HL-60 (cell line): ENCODE data around the gene RPL19.

Experiments
- DNase-seq, 2 experiments: peaks; one replicate each; pipeline ENCODE4 v3.0.0-alpha.2; 2010 to 2020; ENCODE audit warnings: low read depth in 1 of 2, low spot score in 1 of 2
- H3K27ac ChIP-seq: fragments of 250-450 bp; sonication (Bioruptor Pico); replicated peaks from 2 replicates; pipeline ENCODE4 v1.5.1; 2020; ENCODE audit warnings: mild to moderate bottlenecking, moderate library complexity
- H3K27me3 ChIP-seq: fragments of 250-450 bp; sonication (Bioruptor Pico); 2 replicates; pipeline ENCODE4 v1.5.1; 2021; ENCODE audit warnings: mild to moderate bottlenecking, moderate library complexity; ENCODE audit not compliant: insufficient read depth, poor library complexity, severe bottlenecking
- H3K4me3 ChIP-seq: replicated peaks from 2 replicates; pipeline ENCODE4 v1.5.1; 2011; ENCODE audit warnings: mild to moderate bottlenecking, control low read depth, low read length; ENCODE audit not compliant: insufficient read depth
- GABPA ChIP-seq: IDR thresholded peaks from 2 replicates; pipeline ENCODE4 v1.6.1; 2012; ENCODE audit warnings: low read depth
- POLR2AphosphoS5 ChIP-seq: IDR thresholded peaks from 2 replicates; pipeline ENCODE4 v1.6.1; 2012; ENCODE audit warnings: low read depth
- SPI1 ChIP-seq: IDR thresholded peaks from 2 replicates; pipeline ENCODE4 v1.6.1; 2012; ENCODE audit warnings: low read depth, mild to moderate bottlenecking, borderline replicate concordance
- TF ChIP-seq, protein P1 (sequence below): IDR thresholded peaks from one replicate; pipeline ENCODE4 v1.5.1; 2011; ENCODE audit warnings: low read length, control low read depth, inconsistent platforms; ENCODE audit not compliant: insufficient read depth
- TF ChIP-seq, protein P2 (sequence below): IDR thresholded peaks from 2 replicates; pipeline ENCODE4 v1.6.1; 2012; ENCODE audit warnings: low read depth; ENCODE audit not compliant: insufficient replicate concordance

The RPL19 gene

DNA sequence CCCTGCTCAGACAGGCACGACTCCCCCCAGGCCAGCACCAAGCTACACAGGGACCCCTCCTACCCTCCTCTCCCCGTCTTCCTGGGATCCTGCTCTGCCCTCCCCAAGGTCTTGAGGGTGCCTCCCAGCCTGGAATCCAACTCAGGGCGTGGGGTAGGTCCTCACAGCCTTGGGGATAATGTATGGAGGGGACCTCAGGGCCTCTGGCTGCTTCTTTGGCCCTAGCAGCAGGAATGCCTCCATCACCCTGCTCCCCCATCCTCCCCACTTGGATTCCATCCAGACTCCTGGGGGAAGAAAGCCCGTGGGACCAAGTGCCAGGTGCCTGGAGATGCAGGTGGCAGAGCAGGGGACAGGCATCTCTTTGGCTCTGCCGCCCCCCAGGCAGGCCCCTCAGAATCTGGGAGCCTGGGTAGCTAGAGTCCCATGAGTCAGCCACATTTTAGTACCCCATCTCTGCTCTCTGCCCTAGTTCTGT, 36.4 kb downstream of the RPL19 start:
- H3K27me3 ChIP-seq, result no peaks in the 10 kb centered on the region
- H3K27ac ChIP-seq, result no peak overlapping the region
- H3K4me3 ChIP-seq, result no peak overlapping the region
- DNase-seq, result no peak
- TF ChIP-seq POLR2AphosphoS5, result no peak
- TF ChIP-seq, protein P1, sequence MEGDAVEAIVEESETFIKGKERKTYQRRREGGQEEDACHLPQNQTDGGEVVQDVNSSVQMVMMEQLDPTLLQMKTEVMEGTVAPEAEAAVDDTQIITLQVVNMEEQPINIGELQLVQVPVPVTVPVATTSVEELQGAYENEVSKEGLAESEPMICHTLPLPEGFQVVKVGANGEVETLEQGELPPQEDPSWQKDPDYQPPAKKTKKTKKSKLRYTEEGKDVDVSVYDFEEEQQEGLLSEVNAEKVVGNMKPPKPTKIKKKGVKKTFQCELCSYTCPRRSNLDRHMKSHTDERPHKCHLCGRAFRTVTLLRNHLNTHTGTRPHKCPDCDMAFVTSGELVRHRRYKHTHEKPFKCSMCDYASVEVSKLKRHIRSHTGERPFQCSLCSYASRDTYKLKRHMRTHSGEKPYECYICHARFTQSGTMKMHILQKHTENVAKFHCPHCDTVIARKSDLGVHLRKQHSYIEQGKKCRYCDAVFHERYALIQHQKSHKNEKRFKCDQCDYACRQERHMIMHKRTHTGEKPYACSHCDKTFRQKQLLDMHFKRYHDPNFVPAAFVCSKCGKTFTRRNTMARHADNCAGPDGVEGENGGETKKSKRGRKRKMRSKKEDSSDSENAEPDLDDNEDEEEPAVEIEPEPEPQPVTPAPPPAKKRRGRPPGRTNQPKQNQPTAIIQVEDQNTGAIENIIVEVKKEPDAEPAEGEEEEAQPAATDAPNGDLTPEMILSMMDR, result no peak
- TF ChIP-seq GABPA, result no peak
- TF ChIP-seq, protein P2, sequence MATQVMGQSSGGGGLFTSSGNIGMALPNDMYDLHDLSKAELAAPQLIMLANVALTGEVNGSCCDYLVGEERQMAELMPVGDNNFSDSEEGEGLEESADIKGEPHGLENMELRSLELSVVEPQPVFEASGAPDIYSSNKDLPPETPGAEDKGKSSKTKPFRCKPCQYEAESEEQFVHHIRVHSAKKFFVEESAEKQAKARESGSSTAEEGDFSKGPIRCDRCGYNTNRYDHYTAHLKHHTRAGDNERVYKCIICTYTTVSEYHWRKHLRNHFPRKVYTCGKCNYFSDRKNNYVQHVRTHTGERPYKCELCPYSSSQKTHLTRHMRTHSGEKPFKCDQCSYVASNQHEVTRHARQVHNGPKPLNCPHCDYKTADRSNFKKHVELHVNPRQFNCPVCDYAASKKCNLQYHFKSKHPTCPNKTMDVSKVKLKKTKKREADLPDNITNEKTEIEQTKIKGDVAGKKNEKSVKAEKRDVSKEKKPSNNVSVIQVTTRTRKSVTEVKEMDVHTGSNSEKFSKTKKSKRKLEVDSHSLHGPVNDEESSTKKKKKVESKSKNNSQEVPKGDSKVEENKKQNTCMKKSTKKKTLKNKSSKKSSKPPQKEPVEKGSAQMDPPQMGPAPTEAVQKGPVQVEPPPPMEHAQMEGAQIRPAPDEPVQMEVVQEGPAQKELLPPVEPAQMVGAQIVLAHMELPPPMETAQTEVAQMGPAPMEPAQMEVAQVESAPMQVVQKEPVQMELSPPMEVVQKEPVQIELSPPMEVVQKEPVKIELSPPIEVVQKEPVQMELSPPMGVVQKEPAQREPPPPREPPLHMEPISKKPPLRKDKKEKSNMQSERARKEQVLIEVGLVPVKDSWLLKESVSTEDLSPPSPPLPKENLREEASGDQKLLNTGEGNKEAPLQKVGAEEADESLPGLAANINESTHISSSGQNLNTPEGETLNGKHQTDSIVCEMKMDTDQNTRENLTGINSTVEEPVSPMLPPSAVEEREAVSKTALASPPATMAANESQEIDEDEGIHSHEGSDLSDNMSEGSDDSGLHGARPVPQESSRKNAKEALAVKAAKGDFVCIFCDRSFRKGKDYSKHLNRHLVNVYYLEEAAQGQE, result no peak
- TF ChIP-seq SPI1, result no peak

DNA sequence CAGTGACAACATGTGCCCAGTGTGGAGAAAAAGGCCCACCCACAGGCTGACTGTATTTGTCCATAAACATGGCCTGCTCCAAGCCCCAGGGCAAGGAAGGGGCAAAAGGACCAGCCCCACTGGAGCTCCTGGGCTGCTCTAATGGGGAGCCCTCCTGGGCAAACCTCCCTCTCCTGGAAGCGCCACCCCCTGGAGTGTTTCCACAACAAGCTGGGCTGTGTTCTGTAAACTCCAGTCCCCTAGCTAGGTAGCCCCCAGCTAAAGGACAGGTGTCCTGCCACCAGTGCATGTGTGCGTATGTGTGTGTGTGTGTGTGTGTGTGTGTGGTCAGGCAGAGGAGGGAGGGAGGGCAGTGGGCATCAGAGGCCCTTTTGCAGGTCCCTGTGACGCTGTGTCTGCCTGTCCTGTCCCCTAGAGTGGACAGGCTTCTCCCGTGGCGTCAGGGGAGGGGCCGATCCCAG, 36.9 kb downstream of the RPL19 start:
- no peak overlapping the region for H3K27ac ChIP-seq
- no peak for TF ChIP-seq POLR2AphosphoS5
- no peak for TF ChIP-seq SPI1
- TF ChIP-seq GABPA, result no peak
- TF ChIP-seq, protein P2, result no peak
- TF ChIP-seq, protein P1, result no peak
- H3K27me3 ChIP-seq, result no peaks in the 10 kb centered on the region
- H3K4me3 ChIP-seq, result no peak overlapping the region
- no peak for DNase-seq

DNA sequence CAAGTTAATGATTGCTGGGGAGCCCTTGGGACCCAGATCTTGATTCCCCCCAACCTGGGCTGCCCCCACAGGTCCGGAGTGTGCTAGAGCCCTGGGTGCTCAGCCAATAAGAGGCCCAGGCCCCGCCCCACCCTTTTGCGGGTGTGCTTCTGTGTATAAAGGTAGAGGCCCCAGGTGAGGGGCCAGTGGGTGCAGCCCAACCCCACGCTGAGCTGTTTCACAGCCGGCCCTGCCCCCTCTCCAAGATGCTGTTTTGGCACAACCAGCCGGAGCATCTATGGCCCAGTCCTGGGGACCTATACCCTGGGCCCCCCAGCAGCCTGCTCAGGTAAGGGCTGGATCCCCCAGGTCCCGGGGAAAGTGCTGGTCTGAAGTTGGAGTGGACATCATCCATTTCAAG, 37.5 kb downstream of the RPL19 start:
- no peak for DNase-seq
- H3K27ac ChIP-seq, result no peak overlapping the region

More for the DNA sequence above, 37.5 kb downstream of the RPL19 start:
- TF ChIP-seq GABPA (no peak), SPI1 (no peak)
- TF ChIP-seq, protein P2, result no peak
- TF ChIP-seq, protein P1, result no peak
- Histone ChIP-seq H3K4me3 (no peak overlapping the region), H3K27me3 (no peaks in the 10 kb centered on the region)
